ENCODE data around the gene TMEM37. TPM values are rescaled to one million over a fixed set of nuclear protein-coding genes. Genes with fewer than 3 reads are reported as not detected.

TMEM37 gene
- total and polyA plus RNA-seq, 2 of the 13 experiments (the other 11 are each of a cell fraction or from before 2014, with no cell fraction given), result 37.7 to 115 TPM

DNA sequence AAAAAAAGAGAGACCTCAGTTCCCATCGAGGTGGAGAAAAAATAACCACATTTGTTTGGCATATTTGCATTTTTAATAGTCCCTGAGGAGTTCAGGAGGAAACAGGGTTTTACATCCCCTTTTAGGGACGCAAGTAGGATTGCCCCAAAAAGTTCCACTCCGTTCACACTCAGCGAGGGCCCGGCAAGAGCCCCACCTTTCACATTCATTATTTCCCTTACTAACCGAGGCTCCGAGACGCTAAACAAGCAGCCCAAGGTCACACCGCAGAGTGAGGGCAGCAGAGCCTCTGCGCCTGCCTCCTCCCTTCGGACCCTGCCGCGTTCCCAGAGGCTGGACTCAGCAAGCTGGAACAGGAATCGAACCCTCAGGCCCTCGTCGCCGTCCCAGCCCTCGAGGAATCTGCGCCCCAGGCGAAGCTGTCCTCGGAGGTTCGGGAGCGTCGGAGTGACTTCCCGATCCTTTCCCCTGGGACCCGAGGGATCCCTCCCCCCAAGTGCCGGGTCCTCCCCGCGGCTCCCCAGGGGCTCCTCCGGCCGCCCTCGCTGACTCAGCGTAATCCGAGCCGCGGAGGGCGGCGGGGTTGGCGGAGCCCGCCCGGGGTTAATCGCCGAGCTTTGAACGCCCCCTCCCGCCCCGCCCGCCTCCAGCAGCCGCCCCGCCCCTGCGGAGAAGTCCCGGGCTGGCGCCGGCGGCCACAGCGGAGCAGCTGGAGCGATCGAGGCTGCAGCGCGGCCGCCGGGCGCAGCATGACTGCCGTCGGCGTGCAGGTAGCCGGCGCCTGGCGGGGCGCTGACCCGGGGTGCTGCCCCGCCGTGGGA, at the start of gene TMEM37 (continued):
- no peak for TF ChIP-seq ZEB1 (IDR thresholded peaks at IDR 0.05; ENCODE audit: insufficient replicate concordance, low read depth)
- TF ChIP-seq, protein P1, sequence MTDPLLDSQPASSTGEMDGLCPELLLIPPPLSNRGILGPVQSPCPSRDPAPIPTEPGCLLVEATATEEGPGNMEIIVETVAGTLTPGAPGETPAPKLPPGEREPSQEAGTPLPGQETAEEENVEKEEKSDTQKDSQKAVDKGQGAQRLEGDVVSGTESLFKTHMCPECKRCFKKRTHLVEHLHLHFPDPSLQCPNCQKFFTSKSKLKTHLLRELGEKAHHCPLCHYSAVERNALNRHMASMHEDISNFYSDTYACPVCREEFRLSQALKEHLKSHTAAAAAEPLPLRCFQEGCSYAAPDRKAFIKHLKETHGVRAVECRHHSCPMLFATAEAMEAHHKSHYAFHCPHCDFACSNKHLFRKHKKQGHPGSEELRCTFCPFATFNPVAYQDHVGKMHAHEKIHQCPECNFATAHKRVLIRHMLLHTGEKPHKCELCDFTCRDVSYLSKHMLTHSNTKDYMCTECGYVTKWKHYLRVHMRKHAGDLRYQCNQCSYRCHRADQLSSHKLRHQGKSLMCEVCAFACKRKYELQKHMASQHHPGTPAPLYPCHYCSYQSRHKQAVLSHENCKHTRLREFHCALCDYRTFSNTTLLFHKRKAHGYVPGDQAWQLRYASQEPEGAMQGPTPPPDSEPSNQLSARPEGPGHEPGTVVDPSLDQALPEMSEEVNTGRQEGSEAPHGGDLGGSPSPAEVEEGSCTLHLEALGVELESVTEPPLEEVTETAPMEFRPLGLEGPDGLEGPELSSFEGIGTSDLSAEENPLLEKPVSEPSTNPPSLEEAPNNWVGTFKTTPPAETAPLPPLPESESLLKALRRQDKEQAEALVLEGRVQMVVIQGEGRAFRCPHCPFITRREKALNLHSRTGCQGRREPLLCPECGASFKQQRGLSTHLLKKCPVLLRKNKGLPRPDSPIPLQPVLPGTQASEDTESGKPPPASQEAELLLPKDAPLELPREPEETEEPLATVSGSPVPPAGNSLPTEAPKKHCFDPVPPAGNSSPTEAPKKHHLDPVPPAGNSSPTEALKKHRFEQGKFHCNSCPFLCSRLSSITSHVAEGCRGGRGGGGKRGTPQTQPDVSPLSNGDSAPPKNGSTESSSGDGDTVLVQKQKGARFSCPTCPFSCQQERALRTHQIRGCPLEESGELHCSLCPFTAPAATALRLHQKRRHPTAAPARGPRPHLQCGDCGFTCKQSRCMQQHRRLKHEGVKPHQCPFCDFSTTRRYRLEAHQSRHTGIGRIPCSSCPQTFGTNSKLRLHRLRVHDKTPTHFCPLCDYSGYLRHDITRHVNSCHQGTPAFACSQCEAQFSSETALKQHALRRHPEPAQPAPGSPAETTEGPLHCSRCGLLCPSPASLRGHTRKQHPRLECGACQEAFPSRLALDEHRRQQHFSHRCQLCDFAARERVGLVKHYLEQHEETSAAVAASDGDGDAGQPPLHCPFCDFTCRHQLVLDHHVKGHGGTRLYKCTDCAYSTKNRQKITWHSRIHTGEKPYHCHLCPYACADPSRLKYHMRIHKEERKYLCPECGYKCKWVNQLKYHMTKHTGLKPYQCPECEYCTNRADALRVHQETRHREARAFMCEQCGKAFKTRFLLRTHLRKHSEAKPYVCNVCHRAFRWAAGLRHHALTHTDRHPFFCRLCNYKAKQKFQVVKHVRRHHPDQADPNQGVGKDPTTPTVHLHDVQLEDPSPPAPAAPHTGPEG (CRISPR knock-in tag; IDR thresholded peaks at IDR 0.05), result peak; percentile 70; the same call in 1 of the 2 replicates
- TF ChIP-seq, protein P2, sequence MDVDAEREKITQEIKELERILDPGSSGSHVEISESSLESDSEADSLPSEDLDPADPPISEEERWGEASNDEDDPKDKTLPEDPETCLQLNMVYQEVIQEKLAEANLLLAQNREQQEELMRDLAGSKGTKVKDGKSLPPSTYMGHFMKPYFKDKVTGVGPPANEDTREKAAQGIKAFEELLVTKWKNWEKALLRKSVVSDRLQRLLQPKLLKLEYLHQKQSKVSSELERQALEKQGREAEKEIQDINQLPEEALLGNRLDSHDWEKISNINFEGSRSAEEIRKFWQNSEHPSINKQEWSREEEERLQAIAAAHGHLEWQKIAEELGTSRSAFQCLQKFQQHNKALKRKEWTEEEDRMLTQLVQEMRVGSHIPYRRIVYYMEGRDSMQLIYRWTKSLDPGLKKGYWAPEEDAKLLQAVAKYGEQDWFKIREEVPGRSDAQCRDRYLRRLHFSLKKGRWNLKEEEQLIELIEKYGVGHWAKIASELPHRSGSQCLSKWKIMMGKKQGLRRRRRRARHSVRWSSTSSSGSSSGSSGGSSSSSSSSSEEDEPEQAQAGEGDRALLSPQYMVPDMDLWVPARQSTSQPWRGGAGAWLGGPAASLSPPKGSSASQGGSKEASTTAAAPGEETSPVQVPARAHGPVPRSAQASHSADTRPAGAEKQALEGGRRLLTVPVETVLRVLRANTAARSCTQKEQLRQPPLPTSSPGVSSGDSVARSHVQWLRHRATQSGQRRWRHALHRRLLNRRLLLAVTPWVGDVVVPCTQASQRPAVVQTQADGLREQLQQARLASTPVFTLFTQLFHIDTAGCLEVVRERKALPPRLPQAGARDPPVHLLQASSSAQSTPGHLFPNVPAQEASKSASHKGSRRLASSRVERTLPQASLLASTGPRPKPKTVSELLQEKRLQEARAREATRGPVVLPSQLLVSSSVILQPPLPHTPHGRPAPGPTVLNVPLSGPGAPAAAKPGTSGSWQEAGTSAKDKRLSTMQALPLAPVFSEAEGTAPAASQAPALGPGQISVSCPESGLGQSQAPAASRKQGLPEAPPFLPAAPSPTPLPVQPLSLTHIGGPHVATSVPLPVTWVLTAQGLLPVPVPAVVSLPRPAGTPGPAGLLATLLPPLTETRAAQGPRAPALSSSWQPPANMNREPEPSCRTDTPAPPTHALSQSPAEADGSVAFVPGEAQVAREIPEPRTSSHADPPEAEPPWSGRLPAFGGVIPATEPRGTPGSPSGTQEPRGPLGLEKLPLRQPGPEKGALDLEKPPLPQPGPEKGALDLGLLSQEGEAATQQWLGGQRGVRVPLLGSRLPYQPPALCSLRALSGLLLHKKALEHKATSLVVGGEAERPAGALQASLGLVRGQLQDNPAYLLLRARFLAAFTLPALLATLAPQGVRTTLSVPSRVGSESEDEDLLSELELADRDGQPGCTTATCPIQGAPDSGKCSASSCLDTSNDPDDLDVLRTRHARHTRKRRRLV (CRISPR knock-in tag; IDR thresholded peaks at IDR 0.05), result 0 out of 2 replicates have a peak, but pooled peaks have one; percentile 35
- TF ChIP-seq, protein P3, sequence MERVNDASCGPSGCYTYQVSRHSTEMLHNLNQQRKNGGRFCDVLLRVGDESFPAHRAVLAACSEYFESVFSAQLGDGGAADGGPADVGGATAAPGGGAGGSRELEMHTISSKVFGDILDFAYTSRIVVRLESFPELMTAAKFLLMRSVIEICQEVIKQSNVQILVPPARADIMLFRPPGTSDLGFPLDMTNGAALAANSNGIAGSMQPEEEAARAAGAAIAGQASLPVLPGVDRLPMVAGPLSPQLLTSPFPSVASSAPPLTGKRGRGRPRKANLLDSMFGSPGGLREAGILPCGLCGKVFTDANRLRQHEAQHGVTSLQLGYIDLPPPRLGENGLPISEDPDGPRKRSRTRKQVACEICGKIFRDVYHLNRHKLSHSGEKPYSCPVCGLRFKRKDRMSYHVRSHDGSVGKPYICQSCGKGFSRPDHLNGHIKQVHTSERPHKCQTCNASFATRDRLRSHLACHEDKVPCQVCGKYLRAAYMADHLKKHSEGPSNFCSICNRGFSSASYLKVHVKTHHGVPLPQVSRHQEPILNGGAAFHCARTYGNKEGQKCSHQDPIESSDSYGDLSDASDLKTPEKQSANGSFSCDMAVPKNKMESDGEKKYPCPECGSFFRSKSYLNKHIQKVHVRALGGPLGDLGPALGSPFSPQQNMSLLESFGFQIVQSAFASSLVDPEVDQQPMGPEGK (CRISPR knock-in tag; IDR thresholded peaks at IDR 0.05), result peak; percentile 95
- TF ChIP-seq ZC3H13 (CRISPR knock-in tag; IDR thresholded peaks at IDR 0.05), result peak; percentile 78; the same call in 1 of the 2 replicates
- TF ChIP-seq MIER2 (CRISPR knock-in tag; IDR thresholded peaks at IDR 0.05), result no peak
- peak; percentile 97 for TF ChIP-seq BCL6 (CRISPR knock-in tag; IDR thresholded peaks at IDR 0.05)
- TF ChIP-seq KDM3A (CRISPR knock-in tag; IDR thresholded peaks at IDR 0.05; ENCODE audit: low read depth), result peak; percentile 50
- no peak for TF ChIP-seq TMF1 (CRISPR knock-in tag; IDR thresholded peaks at IDR 0.05; ENCODE audit: low read depth)
- TF ChIP-seq XRCC5 (optimal IDR thresholded peaks at IDR 0.05; ENCODE audit: low read length), result peak; percentile 78
- TF ChIP-seq MAFK (conservative IDR thresholded peaks at IDR 0.05 in 1 of 2, IDR thresholded peaks at IDR 0.05 in 1 of 2; ENCODE audit: low read length in 2 of 2), result peak; percentile 99 to 100
- 0 out of 2 replicates have a peak, but pooled peaks have one; percentile 19 for TF ChIP-seq NFYB (CRISPR knock-in tag; IDR thresholded peaks at IDR 0.05)
- TF ChIP-seq U2AF1 (optimal IDR thresholded peaks at IDR 0.05; ENCODE audit: low read depth, low read length), result peak; percentile 22

All from HepG2 (cell line).